Measurements from ENCODE around the gene CACNG5.

The CACNG5 gene

DNA sequence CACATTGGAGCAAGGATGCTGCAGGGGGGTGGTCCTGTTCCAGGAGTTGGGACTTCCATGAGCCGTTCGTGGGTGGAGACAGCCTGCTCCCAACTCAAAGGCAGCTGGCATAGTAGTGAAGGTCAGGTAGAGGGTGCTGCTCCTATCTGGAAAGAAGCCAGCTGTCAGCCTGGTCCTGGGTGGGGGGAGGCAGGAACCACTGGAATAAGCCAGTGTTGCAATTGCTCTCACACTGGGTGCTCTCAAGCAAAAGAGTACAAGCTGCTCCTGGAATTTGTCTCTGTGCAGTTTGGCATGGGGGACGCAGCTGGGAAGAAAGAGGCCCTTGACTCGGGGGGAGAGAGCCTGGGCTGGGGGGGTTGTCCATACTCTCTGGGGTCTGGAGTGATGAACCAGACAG is 8.7 kb downstream of the CACNG5 start:
- H3K27ac ChIP-seq: no peak overlapping the region
- no peak overlapping the region for H3K4me3 ChIP-seq

- no peak overlapping the region for H3K27ac ChIP-seq
- H3K4me3 ChIP-seq: no peak overlapping the region
Observed at GRCh38 chr17:66847704-66848103, 12.8 kb downstream of the CACNG5 start.

DNA sequence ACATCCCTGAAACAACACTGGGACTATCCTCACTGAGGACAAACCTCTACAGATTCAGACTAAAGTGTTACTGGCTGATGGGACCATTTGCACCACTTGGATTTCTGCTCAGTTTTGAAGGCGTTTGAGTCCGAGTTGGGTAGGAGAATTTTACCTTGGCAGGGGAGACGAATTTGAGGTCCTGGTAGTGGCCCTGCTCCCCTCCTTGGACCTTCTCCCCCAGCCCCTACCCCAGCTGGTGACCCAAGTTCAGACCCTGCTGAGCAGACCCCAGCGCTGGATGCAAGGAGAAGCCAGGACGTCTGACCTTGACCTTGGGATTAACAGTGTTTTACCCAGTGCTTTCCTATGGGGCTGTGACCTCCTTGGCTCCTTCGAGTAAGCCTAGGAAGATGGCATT is 13.6 kb downstream of the CACNG5 start:
- no peak overlapping the region for H3K27ac ChIP-seq

DNA sequence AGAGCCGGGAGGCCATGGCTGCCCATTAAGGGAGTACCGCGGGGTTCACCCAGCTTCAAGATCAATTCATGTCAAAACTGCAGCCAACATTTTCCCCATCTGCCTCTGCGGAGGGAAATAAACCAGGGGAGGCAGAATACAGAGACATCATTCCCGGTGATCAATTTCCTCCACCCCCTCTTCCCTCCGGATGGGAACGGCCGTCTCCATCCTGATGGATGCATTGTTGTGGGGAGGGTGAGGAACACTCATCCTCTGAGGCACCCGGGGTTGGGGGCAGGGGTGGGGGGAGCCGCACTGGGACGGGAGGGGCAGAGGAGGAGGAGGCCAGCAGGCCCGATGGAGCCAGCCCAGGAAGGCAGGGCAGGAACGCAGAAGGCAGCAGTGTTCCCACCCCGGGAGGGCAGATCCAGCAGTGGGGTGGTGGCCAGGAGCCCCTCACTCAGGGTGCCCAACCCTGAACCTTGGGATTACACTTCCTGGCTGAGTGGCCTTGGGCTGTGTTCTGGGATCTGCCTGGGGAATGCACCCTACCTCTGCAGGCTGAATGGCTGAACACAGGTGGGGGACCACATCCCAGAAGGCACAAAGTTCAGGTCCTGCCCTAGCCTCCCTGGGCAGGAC is 14.2 kb downstream of the CACNG5 start:
- no peak overlapping the region for H3K27ac ChIP-seq
- no peak overlapping the region for H3K4me3 ChIP-seq

More for the DNA sequence above, 13.6 kb downstream of the CACNG5 start:
- no peak overlapping the region for H3K4me3 ChIP-seq

- Histone ChIP-seq H3K4me3 (no peak overlapping the region), H3K27ac (no peak overlapping the region)
Observed at GRCh38 chr17:66849851-66850580, 15.1 kb downstream of the CACNG5 start.

- H3K4me3 ChIP-seq: no peak overlapping the region
- no peak overlapping the region for H3K27ac ChIP-seq
Observed at GRCh38 chr17:66850692-66851091, 15.8 kb downstream of the CACNG5 start.

DNA sequence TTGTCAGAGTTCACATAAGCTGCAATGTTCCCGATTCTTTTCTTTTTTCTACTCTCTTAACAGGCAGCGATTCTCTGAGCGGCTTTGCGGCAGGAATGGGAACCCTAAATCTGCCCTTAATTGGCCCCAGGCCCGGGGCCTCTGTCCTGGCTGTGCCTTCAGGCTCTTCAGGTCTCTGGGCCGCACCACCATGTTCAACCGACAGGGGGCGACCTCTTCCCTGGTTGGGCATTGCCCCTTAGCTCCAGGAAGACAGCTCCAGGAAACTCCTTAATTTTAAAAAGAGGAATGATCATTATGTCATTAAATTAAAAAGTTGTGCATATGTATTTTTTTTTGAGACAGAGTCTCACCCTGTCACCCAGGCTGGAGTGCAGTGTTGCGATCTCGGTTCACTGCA is 20.3 kb downstream of the CACNG5 start:
- Histone ChIP-seq H3K4me3 (no peak overlapping the region), H3K27ac (no peak overlapping the region)

GRCh38 chr17:66858226-66859083 is 23.5 kb downstream of the CACNG5 start:
- Histone ChIP-seq H3K27ac (no peak overlapping the region), H3K4me3 (no peak overlapping the region)

GRCh38 chr17:66859353-66859752 is 24.4 kb downstream of the CACNG5 start:
- Histone ChIP-seq H3K27ac (no peak overlapping the region), H3K4me3 (no peak overlapping the region)

- no peak overlapping the region for H3K4me3 ChIP-seq
- no peak overlapping the region for H3K27ac ChIP-seq
Observed at GRCh38 chr17:66860204-66860603, 25.3 kb downstream of the CACNG5 start.

- Histone ChIP-seq H3K27ac (no peak overlapping the region), H3K4me3 (no peak overlapping the region)
Observed at GRCh38 chr17:66863820-66864219, 28.9 kb downstream of the CACNG5 start.

GRCh38 chr17:66865151-66865550 is 30.2 kb downstream of the CACNG5 start:
- H3K4me3 ChIP-seq: no peak overlapping the region
- no peak overlapping the region for H3K27ac ChIP-seq

DNA sequence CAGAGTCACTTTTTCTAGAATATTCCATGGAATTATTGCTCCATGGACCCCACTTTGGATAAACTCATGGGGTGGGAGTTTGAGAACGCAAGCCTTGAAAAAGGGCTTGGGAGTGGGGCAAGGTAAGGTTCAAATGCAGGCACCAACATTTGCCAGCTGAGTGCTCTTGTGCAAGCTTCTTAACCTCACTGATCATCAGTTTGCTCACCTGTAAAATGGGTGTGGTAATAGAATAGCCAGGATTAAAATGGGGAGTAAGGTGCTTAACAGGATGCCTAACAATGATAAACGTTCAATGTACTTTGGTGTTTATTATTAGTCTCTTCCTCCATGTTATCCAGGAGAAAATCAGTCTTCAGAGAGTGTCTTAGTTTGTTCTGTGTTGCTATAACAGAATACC is 39.0 kb downstream of the CACNG5 start:
- H3K4me3 ChIP-seq: no peak overlapping the region
- H3K27ac ChIP-seq: no peak overlapping the region

- Histone ChIP-seq H3K4me3 (no peak overlapping the region), H3K27ac (no peak overlapping the region)
Observed at GRCh38 chr17:66884931-66885330, 50.0 kb downstream of the CACNG5 start.

- Histone ChIP-seq H3K27ac (no peak overlapping the region), H3K4me3 (no peak overlapping the region)
Observed at GRCh38 chr17:66885417-66885816, 50.5 kb downstream of the CACNG5 start.

GRCh38 chr17:66889480-66890230 is 54.7 kb downstream of the CACNG5 start:
- no peak overlapping the region for H3K27ac ChIP-seq
- no peak overlapping the region for H3K4me3 ChIP-seq

GRCh38 chr17:66892246-66892645 is 57.3 kb downstream of the CACNG5 start:
- Histone ChIP-seq H3K4me3 (no peak overlapping the region), H3K27ac (no peak overlapping the region)

DNA sequence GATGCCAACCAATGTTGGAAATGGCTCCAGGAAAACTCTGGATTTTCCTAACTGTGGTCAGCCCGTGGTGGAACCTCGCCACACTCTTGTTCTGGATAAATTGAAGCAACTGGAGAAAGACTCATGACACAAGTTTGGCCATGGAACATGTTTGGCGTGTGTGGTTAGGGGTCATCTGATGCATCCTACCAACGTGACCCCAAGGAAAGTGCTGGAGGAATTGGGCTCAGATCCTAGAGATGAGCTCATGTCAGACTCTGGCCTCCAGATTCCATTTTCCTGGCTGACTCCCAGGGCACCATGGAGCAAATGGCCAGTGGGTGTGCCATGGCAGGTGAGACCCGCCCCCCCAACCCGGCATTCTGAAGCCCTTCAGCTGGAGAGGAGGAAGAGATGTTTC is 58.5 kb downstream of the CACNG5 start:
- Histone ChIP-seq H3K4me3 (no peak overlapping the region), H3K27ac (no peak overlapping the region)

GRCh38 chr17:66893863-66894262 is 58.9 kb downstream of the CACNG5 start:
- H3K27ac ChIP-seq: no peak overlapping the region
- H3K4me3 ChIP-seq: no peak overlapping the region

- Histone ChIP-seq H3K27ac (no peak overlapping the region), H3K4me3 (no peak overlapping the region)
Observed at GRCh38 chr17:66897141-66897540, 62.2 kb downstream of the CACNG5 start.

Measured in skin epidermis (tissue), 12 donors.